ENCODE results near the gene TMEM253.

- TF ChIP-seq CTCF (conservative IDR thresholded peaks at IDR 0.05; ENCODE audit: low read depth in 2 of 2) (no peak), EZH2 (IDR thresholded peaks at IDR 0.05; ENCODE audit: low read depth, unreplicated experiment) (no peak), POLR2AphosphoS5 (IDR thresholded peaks at IDR 0.05; ENCODE audit: low read depth) (peak; percentile 60), EZH2phosphoT487 (IDR thresholded peaks at IDR 0.05; ENCODE audit: unreplicated experiment) (no peak), ZNF114 (CRISPR knock-in tag; IDR thresholded peaks at IDR 0.05) (no peak), CREB1 (CRISPR knock-in tag; IDR thresholded peaks at IDR 0.05; ENCODE audit: low read depth) (0 out of 2 replicates have a peak, but pooled peaks have one; percentile 8), NANOG (IDR thresholded peaks at IDR 0.05; ENCODE audit: borderline replicate concordance) (no peak)
Measured at GRCh38 chr14:21098076-21098891, 2.6 kb upstream of the TMEM253 start, which contains the start of gene ZNF219.

Measured in GM23338 (cell line).